Measurements from ENCODE around the gene FXR2.
A peak's percentile ranks its signal among the peaks of the same experiment; 100 is the strongest.
"Not testable (repeated sequence)": the region's sequence is repeated elsewhere in the genome, so short reads cannot be mapped to it uniquely, and the experiment has no call there.

FXR2 gene

DNA sequence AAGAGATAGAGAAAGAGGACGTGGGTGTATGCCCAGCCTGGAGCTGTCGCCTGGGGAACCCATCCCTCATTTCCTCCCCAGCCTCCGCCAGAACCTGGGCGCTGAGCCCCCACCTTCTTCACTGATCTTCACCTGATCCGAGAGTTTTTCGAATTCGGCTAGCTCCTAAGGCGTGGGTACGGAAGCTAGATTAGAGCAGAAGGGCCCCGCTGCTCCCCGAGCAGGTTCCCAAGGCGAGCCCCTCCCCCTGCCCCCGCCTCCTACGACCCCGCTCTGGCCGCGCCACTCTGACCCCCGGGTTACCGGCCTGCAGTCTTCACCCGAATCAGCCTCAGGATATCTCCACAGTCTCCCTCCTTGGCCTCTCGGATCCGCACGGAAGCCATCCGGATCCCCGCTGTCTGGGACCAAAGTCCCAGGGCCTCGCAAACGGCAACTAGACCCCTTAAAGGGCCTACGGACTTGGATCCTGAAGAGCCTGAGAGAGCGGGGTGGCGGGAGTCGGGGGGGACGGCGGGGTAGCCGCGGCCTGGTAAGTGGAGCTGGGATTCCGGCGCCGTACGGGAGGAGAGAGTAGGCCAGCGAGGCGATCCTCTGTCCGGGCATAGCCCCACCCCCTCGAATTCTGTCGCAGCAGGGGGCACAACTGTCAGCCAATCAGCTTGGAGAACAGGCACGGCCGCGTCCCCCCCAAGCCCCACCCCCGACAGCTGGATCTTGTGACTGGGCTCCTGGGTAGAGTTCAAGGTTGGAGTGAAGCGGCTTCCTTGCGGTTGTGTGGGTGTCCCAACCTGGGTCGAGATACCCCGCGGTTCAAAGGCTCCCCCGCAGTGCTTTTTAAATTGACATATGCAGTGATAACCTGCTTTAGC lies 12.8 kb upstream of the FXR2 start, which contains the start of gene SAT2:
SAT2 (minus strand) TSS at position 572 of the 872 bp plus-strand sequence; CDS start at position 386, 186 bp downstream.
- peak; percentile 100 for DNase-seq (ENCODE audit: low spot score)

DNA sequence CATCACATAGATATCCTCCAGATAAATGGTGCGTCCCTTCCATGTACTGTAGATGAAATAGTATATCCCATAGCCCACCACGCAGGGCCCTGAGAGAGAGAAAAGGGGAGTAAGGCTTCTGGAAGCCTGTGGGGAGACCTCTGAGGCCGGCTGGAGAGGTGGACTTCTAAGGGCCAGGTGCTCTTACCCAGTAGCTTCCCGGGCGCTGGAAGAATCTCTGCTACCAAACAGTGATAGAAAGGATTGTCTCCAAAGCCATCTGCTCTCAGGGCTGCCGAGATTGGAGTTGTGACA lies 12.2 kb upstream of the FXR2 start:
- no peak for DNase-seq (ENCODE audit: low spot score)

DNA sequence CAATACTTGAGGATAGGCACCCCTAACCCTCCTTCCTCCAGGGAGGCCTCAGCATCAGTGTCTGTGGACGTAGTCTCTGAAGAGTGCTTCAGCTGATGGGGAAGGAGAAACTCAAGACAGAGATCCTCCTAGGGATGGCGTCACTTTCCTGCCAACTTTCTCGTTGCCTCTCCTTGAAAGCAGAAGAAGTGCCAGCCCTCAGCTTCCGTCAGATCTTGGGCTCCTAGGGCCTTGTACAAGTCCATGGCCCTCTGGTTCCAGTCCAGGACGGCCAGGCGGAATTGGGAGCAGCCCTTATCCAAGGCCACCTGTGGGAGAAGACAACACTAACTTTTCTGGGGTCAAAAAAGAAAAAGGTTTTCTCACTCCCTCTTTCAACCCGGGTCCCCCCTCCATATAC lies 11.6 kb upstream of the FXR2 start:
- no peak for DNase-seq (ENCODE audit: low spot score)

DNA sequence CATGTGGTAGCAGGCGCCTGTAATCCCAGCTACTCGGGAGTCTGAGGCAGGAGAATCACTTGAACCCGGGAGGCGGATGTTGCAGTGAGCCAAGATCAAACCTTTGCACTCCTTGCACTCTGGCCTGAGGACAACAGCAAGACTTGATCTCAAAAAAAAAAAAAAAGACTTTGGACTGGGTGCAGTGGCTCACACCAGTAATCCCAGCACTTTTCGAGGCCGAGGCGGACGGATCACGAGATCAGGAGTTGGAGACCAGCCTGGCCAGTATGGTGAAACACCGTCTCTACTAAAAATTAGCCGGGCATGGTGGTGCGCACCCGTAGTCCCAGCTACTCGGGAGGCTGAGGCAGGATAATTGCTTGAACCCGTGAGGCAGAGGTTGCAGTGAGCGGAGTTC lies 11.1 kb upstream of the FXR2 start:
- DNase-seq (ENCODE audit: low spot score), result not testable (repeated sequence)

DNA sequence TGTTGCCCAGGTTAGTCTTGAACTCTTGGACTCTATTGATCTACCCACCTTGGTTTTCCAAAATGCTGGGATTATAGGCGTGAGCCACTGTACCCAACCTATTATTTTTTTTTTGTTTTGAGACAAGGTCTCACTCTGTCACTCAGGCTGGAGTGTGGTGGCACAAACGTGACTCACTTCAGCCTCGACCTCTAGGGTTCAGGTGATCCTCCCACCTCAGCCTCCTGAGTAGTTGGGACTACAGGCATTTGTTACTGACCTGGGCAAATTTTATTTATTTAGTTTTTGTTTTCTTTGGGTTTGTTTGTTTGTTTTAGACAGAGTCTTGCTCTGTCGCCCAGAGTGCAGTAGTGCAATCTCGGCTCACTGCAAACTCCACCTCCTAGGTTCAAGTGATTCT lies 9.0 kb upstream of the FXR2 start:
- DNase-seq (ENCODE audit: low spot score), result no peak

DNA sequence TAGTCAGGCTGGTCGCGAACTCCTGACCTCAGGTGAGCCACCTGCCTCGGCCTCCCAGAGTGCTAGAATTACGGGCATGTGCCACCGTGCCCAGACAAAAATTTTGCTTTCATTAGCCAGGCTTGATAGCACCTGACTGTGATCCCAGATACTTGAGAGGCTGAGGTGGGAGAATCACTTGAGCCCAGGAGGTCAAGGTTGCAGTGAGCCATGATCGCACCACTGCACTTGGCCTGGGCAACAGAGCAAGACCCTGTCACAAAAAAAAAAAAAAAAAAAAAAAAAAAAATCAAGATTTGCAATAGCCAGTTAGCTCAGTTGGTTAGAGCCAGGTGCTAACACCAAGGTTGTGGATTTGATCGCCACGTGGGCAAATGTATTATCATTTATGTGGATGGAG lies 6.1 kb upstream of the FXR2 start:
- DNase-seq (ENCODE audit: low spot score), result no peak

DNA sequence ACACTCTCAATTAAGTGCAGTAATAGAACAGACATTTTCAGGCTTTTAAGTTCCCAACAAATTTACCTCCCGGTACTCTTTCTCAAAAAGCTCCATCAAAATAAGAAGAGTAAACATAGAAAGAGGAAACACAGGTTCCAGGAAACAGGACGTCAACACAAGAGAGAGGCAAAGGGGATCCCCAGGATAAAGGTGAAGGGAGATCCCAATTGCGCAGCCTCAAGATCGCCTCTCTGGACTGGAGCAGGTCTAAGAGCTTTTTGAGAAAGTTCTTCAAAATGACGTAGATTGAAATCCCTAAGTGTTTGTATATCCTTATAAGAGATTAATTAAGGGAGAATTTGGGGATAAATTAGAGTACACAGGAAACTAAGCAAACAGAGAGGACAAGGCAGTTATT lies 3.9 kb upstream of the FXR2 start:
- no peak for DNase-seq (ENCODE audit: low spot score)

DNA sequence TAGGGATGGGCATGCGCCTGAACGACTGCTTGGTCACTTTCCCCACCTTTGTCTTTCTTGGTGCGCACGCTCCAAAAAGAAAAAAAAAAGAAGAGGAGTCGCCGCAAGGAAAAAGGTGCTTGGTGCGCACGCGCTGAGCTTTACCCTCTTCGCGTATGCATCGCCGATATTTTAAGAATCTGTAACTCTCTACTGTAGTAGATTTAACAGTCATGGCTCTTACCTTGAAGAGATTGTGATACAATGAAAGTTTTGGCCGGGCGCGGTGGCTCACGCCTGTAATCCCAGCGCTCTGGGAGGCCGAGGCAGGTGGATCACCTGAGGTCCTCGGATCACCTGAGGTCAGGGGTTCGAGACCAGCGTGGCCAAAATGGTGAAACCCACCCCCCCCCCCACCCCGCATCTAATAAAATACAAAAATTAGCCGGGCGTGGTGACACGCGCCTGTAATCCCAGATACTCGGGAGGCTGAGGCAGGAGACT lies 609 bp upstream of the FXR2 start:
- no peak for DNase-seq (ENCODE audit: low spot score)

DNA sequence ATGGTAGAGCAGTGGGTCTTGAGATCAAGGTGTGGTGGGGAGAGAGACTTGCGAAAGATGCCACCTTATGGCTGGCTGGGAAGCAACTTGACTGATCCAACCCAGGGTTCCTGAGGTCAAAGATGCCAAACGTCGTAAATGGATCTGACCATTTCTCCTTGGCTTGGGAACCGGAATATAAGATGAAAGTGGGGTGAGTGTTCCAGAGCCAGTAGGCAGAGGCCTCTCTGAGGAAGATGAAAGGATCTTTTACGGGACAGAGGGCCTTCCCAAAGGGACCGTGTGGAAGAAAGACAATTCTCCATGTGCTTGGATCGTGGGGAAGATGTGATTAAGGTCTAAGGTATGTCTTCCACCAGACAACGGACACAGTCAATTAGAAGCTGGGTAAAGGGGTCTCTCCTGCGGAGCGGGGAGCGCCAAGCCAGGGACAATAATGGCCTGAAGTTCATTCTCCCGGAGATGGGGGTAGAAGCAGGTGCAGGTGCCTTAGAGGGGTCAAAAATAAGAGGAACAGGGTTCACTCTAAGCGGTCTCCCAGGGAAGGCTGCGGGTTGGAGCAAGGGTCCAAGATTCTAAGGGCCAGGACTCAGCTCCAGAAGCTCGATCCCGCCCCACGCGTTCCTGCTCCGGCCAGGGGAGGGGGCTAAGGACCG lies 800 bp downstream of the FXR2 start:
- DNase-seq (ENCODE audit: low spot score), result peak; percentile 58

DNA sequence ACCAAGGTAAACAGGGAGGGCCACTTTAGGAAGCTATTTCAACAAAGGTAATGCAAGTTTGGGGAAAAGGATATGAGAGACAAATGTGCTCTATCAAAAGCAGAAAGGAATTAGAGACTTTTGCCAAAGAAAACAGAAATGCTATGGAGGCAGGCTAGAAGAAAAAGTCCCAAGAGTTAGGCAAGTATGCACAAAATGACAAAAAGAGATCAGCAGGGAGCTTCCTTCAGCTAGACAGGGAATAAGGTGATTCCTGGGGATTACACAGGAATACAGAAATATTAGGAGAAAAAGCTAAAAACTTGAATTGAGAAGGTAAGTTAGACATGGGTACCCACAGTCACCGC lies 2.4 kb downstream of the FXR2 start:
- DNase-seq (ENCODE audit: low spot score), result no peak

DNA sequence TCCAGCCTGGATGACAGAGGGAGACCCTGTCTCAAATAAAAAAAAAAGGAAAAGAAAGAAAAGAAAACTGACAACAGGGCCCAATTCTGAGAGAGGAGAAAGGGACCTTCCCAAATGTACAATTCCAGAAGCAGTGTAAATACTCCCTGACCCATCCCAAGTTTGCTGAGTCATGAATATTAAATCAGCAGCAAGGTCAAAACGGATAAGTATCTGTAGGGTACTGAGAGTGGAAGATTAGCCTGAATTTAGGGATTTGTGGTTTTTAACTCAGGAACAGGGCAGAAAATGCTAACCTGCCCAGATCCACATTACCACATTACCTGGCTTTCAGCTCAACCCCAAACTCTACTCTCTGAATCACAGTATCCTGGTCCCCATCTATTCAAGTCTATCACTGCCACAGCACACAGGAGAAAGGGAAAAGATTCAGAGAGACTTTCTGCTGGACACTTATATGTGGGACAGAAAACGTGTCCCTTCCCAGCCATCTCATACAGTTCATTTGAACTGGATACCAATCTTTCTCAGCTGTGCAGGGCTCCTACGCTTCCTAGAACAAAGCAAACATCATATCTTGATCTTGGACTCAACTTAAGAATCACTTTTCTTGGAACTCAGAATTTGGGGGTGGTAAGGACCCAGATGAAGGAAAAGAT lies 2.9 kb downstream of the FXR2 start:
- no peak for DNase-seq (ENCODE audit: low spot score)

DNA sequence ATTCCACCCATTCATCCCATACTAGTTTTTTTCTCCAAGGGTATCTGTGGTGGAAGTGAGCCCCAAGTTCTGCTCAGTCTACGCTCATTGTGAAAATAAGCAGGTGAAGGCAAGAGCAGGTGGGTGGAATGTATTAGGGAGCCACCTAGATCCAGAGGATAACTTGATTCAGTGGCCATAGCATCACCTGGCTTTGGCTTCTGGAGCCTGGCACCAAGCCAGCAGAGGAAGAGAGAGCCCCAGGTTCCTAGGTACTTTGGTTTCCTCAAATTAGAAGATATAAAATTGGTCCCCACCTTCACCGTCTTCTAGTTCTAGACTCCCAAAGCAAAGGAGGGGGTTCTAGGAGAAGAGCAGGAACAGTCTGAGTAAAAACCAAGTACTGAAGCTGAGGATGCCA lies 4.1 kb downstream of the FXR2 start:
- no peak for DNase-seq (ENCODE audit: low spot score)

DNA sequence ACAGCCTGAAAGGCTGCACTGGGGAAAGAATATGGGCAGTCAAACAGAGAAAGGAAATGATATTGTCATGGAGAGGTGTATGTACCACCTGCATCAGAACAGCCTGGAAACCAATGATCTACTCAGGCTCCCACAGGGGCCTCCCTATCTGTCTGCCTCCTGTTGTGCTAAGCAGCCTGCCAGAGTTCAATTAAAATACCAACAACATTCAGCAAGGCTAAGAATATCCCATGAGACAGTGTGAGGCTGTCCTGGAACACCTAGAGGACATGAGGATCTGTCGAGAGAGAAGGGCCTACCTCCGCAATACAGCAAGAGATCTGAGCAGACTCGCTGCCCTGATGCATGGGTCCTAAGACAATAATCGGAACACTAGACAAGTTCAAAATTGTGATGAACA lies 8.4 kb downstream of the FXR2 start:
- DNase-seq (ENCODE audit: low spot score), result no peak

DNA sequence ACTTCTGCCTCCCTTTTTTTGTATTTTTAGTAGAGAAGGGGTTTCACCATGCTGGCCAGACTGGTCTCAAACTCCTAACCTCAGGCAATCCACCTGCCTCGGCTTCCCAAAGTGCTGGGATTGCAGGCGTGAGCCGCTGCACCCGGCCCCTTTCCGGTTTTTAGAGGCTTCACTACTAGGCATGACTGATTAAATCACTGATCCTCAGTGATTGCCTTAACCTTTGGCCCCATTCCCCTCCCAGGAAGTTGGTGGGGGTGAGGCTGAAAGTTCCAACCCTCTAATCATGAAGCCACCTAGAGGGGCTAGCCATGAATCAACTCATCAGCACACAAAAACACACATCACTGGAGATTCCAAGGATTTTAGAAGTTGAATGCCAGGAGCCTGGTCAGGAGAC lies 17.1 kb downstream of the FXR2 start:
- not testable (repeated sequence) for DNase-seq (ENCODE audit: low spot score)

DNA sequence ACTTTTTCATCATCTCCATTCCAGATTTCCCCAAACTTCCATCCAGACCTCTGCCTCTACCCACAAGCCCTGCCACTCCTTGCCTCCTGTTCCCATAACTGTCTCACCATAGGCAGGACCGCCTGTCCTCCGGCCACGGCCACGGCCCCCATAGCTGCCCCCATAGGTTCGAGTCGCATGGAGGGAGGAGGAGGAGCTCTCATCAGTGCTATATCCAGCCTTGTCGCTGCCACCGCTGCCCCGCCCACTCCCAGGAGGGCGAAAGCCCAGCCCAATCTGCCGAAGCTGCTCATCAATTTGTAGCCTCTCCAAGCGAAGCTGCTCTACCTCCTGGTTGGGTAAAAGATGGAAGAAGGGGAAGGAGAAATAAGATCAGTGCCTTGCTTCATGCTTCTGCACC lies 21.4 kb downstream of the FXR2 start:
- no peak for DNase-seq (ENCODE audit: low spot score)

DNA sequence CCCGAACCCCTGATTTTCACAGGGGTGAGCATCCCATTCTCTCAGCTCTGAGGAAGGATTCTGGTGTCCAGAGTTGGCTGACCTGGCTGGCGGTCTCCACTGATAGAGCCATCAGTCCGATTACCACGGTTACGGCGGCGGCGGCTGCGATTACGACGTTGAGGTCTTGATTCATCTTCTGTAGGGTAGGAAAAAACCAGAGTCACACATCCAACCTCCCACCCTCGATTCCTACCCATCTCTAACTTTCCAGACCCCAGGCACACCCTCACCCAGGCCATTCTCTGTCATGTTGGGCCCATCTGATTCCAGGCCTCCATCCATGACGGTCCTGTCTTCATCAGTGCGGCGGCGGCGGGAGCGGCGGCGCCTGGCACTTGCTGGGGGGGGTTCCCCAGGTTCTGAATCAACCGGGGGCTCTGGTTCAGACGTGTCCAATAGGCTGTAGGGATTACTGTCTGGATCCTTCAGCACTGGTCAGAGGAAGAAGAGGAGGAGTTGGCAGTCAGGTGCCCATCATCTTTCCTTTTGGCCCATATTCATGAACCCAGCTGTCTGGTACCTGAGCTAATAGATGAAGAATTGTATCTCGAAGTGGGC lies 22.2 kb downstream of the FXR2 start:
- no peak for DNase-seq (ENCODE audit: low spot score)

DNA sequence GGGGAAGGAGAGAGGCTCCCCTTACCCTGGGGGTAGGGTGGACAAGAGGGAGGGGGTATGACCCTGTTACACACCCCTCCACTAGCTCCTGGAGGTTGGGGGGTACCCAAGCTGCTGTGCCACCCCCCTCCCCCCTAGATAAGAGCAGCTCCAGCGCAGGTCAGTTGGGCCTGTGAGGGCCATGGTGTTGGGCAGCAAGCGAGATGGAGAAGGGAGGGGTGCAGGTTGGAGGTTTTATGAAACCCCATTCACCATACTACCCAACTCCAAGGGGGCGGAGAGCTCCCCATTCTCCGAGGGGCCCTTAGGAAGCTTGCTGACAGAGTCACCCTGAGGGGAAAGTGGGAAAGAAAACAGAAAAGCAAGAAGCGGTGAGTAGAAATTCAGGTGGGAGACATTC lies 23.1 kb downstream of the FXR2 start:
- no peak for DNase-seq (ENCODE audit: low spot score)

DNA sequence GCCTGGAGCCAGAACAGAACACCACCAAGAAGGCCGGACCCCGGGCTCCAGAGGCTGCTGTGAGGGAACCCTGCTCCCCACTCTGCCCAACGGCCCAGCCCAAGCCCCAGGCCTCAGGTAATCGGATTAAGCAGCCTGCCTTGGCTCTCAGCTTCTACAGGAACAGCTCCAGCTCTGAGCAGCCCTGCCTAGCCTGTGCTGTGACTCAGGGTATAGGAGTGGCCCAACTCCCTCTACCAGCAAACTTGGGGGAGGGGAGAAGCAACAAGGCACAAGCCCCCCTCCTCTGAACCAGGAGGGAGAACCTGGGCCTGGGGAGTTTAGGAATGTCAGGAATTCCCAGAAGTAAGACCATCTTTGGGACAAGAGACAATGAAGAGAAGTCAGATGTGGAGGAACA lies 24.0 kb downstream of the FXR2 start:
- DNase-seq (ENCODE audit: low spot score), result peak; percentile 79

DNA sequence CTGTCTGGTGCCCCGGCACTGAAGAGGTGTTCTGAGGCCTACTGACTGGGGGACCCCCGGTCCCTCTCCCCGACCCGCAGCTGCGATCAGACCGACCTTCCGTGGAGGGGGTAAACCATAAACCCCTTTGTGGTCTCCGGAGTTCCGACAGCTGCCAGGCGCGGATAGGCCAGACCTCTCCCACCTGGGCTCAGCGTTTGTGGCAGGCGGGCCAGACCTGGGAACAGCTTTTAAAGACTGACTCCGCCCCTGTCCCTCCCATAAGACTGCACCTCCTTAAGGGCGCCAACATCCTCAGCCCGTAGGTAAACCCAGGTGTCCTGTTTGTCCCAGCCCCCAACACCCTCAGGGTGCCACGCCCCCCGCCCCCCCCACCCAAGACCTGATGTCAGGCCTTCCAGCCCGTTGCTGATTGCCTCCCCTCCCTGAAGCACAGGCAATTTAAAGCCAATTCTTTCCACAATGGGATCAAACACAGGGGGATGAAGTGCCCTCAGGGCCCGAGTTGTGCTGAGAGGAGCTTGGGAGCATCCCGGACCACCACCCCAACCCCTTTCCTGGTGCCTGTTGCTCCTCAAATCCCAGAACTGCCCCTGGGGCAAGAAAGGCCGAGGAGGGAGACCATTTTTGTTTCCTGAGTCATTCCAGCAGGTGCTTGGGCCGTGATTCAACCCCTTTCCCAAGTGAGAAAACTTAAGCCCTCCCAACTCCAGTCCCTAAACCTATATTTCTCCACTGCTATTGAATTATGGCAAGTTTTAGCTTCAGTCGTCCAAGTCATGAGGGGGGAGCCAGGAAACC lies 24.6 kb downstream of the FXR2 start, which contains the start of gene SOX15:
SOX15 (minus strand) TSS at position 204 of the 801 bp plus-strand sequence. CDS start 418 bp downstream, outside the sequence.
- peak; percentile 55 for DNase-seq (ENCODE audit: low spot score)

DNA sequence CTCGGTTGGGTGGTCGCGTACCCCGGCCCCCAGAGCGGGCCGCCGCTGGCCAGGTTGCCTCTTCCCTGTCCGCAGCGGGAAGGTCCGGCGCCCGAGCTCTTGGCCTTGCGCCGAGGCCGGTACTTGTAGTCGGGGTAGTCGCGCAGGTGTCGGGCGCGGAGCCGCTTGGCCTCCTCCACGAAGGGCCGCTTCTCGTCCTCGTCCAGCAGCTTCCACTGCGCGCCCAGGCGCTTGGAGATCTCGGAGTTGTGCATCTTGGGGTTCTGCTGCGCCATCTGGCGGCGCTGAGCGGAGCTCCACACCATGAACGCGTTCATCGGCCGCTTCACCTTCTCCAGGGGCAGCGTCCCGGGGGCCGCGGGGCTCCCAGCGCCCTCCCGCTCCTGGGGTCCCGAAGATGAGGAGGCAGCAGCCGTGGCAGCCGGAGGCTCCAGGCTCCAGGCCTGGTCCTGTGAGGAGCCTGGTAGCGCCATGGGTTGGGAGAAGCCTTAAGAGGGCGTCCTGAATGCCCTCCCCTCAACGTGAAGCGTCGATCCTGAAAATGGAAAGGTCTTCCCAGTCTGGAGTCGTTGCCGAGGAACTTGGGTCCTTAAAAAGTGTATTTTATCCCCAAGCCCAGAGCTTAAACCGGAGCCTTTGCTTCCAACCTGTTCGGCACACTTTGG lies 25.4 kb downstream of the FXR2 start:
- peak; percentile 89 for DNase-seq (ENCODE audit: low spot score)

DNA sequence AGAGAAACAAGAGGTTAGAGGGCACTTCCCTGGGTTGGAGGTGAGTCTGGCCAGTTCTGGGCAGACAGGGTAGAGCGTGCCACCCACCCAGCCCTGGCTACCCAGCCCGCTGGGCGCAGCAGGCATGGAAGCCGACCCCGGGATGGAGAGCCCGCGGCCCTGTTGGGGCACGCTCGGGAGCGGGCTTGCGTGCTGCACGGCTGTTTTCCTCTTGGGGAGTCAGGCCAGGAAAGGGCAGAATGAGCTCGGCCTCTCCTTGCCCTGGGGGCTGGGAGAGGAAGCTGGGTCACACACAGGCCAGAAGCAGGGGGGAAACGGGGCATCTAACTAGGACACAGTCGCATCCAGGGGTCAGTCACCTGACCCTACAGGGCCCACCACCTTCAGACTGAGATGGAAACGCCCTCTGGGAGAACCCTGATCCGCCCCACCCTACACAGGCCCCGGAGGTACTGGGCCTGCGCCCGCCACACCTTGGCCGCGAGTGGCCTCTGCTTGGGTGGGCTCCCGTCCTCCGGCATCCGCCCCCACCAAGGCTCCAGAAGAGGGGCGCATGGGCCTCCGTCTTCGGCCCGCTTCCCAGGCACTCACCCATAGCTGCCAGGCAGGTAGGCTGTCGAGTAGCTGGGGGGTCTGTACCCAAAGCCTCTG lies 26.0 kb downstream of the FXR2 start:
- no peak for DNase-seq (ENCODE audit: low spot score)
